Spleen (tissue), 11 donors: ENCODE results near the gene KATNAL1. TPM values are rescaled to one million over a fixed set of nuclear protein-coding genes. Genes with fewer than 3 reads are reported as not detected.
"Not testable (repeated sequence)": the region's sequence is repeated elsewhere in the genome, so short reads cannot be mapped to it uniquely, and the experiment has no call there.

Experiments used
- DNase-seq: peaks from one replicate; pipeline ENCODE4 v3.0.0-alpha.2; 2020
- H3K27ac ChIP-seq, 8 donors: fragments of 200-600 bp; sonication (generic) in 7 of 8; 1 replicate in 4 of 8; 2 replicates in 4 of 8; pipeline versions ENCODE4 v1.5.0 to v1.8.0; 2016 to 2021; ENCODE audit warnings: inconsistent platforms in 4 of 8, mild to moderate bottlenecking in 4 of 8, moderate library complexity in 1 of 8
- H3K27me3 ChIP-seq, 7 donors: fragments of 200-600 bp; sonication (generic) in 6 of 7; replicated peaks in 1 of 7; 1 replicate in 4 of 7; 2 replicates in 3 of 7; pipeline versions ENCODE4 v1.5.0 to v1.8.0; 2016 to 2021; ENCODE audit warnings: inconsistent platforms in 3 of 7, mild to moderate bottlenecking in 1 of 7
- H3K36me3 ChIP-seq, 6 donors: fragments of 200-600 bp; sonication (generic) in 5 of 6; 1 replicate in 4 of 6; 2 replicates in 2 of 6; pipeline versions ENCODE4 v1.5.0 to v1.8.0; 2016 to 2021; ENCODE audit warnings: inconsistent platforms in 2 of 6
- H3K4me1 ChIP-seq, 6 donors: fragments of 200-600 bp; sonication (generic) in 5 of 6; 1 replicate in 3 of 6; 2 replicates in 3 of 6; pipeline versions ENCODE4 v1.5.0 to v1.8.0; 2016 to 2021; ENCODE audit warnings: inconsistent platforms in 3 of 6
- H3K4me3 ChIP-seq, 8 donors: fragments of 200-600 bp; sonication (generic) in 7 of 8; 1 replicate in 4 of 8; 2 replicates in 4 of 8; pipeline versions ENCODE4 v1.5.0 to v1.8.0; 2016 to 2021; ENCODE audit warnings: inconsistent platforms in 4 of 8, mild to moderate bottlenecking in 4 of 8, moderate library complexity in 2 of 8
- H3K9me3 ChIP-seq, 8 donors: fragments of 200-600 bp; sonication (generic) in 7 of 8; 1 replicate in 4 of 8; 2 replicates in 4 of 8; pipeline versions ENCODE4 v1.5.0 to v1.8.0; 2016 to 2021; ENCODE audit warnings: inconsistent platforms in 4 of 8
- POLR2A ChIP-seq, 3 donors: fragments of 450-650 bp; IDR thresholded peaks; one replicate each; pipeline ENCODE4 v1.5.1; 2017; ENCODE audit warnings: antibody characterized with exemption in 3 of 3, mild to moderate bottlenecking in 1 of 3
- POLR2AphosphoS5 ChIP-seq, 3 donors: sonication (generic); formaldehyde crosslinking; IDR thresholded peaks; one replicate each; pipeline ENCODE4 v1.5.1; 2017; ENCODE audit warnings: antibody characterized with exemption in 3 of 3
- WGBS, 5 donors: extraction: QIAGEN DNeasy Blood & Tissue Kit in 3 of 5; methylation state at CpG; one replicate each; pipeline versions ENCODE4 v1.1.5 to v1.1.7; 2013 to 2018; 5-methylcytosine and 5-hydroxymethylcytosine counted together
- intact Hi-C: fragments of 100-400 bp; cut with DNase I; formaldehyde crosslinking; loops from one replicate; pipeline ENCODE4 v1.15.0; 2023; ENCODE audit warnings: low total_unique reads
- polyA plus RNA-seq, 3 donors: library from polyadenylated mRNA; stranded (reverse); fragments of 200-250 nt; gene quantifications; one replicate each; pipeline ENCODE4 v1.2.1, GENCODE V29; 2013
- total RNA-seq, 7 donors: library from RNA; depleted of rRNA in 3 of 7; stranded (reverse); fragments of >200 nt in 3 of 7; fragmentation: NEBNext Ultra II Directional in 4 of 7; extraction: Animal tissue kit (Norgen Biotek cat#: 25700) in 4 of 7; gene quantifications; one replicate each; pipeline versions ENCODE4 v1.1.0 to v1.2.1, GENCODE V29; 2016 to 2021
- TF ChIP-seq, protein P1 (sequence below), 11 experiments: fragments of 200-600 bp in 7 of 11; fragments of 450-650 bp in 4 of 11; sonication (generic) in 4 of 11; IDR thresholded peaks in 8 of 11; conservative IDR thresholded peaks in 3 of 11; 1 replicate in 7 of 11; 2 replicates in 4 of 11; pipeline versions ENCODE4 v1.4.0 to v1.8.0; 2016 to 2021; ENCODE audit warnings: antibody characterized with exemption in 11 of 11, inconsistent platforms in 4 of 11, mild to moderate bottlenecking in 1 of 11
- donor health status: healthy with polysubstance abuse.
- donor health status: DM: no; HTN: no; CAD: no; lungs with moderate emphysema.
- donor health status: DM: no; HTN: no; CAD: no.
- donor health status: Bipolar disorder and iron deficiency.
- donor health status: healthy.
- donor health status: DM: no; HTN: no; CAD: no.
- donor health status: DM: yes; HTN: yes; CAD: no.

The KATNAL1 gene
- total and polyA plus RNA-seq, 10 donors: 0.78 to 17.6 (median 9.5) TPM

DNA sequence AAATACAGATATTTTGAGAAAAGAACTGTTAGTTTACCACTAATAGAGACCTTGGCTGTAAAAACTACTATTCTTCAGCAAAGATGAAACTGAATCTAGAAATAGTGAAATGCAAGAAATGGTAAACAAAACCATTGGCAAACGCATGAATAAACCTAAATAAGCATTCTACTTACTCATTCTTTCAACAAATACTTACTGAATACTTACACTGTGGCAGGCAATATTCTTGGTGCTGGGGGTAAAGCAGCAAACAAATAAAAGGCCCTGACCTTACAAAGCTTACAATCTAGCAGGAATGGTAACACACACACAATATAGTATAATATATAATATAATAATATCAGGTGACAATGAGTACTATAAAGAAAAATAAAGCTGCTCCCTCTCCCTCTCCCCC is 38.7 kb downstream of the KATNAL1 start:
- no peak for TF ChIP-seq POLR2A (IDR thresholded peaks at IDR 0.05)
- no peak for TF ChIP-seq POLR2AphosphoS5 (IDR thresholded peaks at IDR 0.05)
- TF ChIP-seq, protein P1, sequence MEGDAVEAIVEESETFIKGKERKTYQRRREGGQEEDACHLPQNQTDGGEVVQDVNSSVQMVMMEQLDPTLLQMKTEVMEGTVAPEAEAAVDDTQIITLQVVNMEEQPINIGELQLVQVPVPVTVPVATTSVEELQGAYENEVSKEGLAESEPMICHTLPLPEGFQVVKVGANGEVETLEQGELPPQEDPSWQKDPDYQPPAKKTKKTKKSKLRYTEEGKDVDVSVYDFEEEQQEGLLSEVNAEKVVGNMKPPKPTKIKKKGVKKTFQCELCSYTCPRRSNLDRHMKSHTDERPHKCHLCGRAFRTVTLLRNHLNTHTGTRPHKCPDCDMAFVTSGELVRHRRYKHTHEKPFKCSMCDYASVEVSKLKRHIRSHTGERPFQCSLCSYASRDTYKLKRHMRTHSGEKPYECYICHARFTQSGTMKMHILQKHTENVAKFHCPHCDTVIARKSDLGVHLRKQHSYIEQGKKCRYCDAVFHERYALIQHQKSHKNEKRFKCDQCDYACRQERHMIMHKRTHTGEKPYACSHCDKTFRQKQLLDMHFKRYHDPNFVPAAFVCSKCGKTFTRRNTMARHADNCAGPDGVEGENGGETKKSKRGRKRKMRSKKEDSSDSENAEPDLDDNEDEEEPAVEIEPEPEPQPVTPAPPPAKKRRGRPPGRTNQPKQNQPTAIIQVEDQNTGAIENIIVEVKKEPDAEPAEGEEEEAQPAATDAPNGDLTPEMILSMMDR (IDR thresholded peaks at IDR 0.05 in 8 of 11, conservative IDR thresholded peaks at IDR 0.05 in 3 of 11): no peak
- intact Hi-C loops: no loop called here
- 65 to 79% (median 74%) methylated on average over 1 of the region's 1 CpG for WGBS, 5 donors

DNA sequence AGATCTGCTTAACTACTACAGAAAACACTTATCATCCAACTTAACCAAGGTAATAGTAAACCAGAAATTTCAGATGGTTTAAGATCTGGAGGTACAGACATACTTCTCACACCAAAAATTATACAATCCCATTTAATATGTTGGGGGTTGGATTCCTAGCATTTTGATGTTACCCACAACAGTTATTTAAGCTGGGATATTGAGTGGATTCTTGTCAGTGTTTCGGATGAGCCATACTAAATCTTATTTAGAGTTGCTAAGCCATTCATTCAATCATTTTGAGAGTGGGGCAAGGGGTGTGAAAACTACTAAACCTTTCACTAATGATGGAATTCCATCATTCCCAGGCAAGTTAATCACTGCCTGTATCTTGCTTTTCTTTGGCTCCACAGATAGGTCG is 40.6 kb downstream of the KATNAL1 start:
- TF ChIP-seq POLR2A (IDR thresholded peaks at IDR 0.05): no peak
- no peak for TF ChIP-seq POLR2AphosphoS5 (IDR thresholded peaks at IDR 0.05)
- TF ChIP-seq, protein P1 (IDR thresholded peaks at IDR 0.05 in 8 of 11, conservative IDR thresholded peaks at IDR 0.05 in 3 of 11): no peak
- 76 to 93% (median 90%) methylated on average over 2 of the region's 2 CpGs for WGBS, 5 donors

More for the DNA sequence above, 38.7 kb downstream of the KATNAL1 start:
- Histone ChIP-seq H3K27ac (no peak overlapping the region), H3K4me1 (no peaks in the 10 kb centered on the region), H3K9me3 (no peaks in the 10 kb centered on the region), H3K27me3 (no peaks in the 10 kb centered on the region), H3K36me3 (no peaks in the 10 kb centered on the region), H3K4me3 (no peak overlapping the region)
- DNase-seq: no peak

DNA sequence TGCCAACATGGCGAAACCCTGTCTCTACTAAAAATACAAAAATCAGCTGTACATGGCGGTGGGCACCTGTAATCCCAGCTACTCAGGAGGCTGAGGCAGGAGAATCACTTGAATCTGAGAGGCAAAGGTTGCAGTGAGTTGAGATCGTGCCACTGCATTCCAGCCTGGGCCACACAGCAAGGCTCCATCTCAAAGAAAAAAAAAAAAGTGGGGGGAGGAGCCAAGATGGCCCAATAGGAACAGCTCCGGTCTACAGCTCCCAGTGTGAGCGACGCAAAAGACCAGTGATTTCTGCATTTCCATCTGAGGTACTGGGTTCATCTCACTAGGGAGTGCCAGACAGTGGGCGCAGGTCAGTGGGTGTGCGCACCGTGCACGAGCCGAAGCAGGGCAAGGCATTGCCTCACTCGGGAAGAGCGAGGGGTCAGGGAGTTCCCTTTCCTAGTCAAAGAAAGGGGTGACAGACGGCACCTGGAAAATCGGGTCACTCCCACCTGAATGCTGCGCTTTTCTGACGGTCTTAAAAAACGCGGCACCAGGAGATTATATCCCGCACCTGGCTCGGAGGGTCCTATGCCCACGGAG is 48.1 kb downstream of the KATNAL1 start:
- intact Hi-C loops: not testable (repeated sequence)
- WGBS, 5 donors: 95 to 98% (median 96%) methylated on average over 20 to 22 of the region's 22 CpGs

More for the DNA sequence above, 40.6 kb downstream of the KATNAL1 start:
- no peak overlapping the region for H3K27ac ChIP-seq
- no peaks in the 10 kb centered on the region for H3K27me3 ChIP-seq
- intact Hi-C loops: no loop called here
- no peaks in the 10 kb centered on the region for H3K36me3 ChIP-seq
- no peaks in the 10 kb centered on the region for H3K4me1 ChIP-seq
- DNase-seq: no peak
- no peaks in the 10 kb centered on the region for H3K9me3 ChIP-seq
- no peak overlapping the region for H3K4me3 ChIP-seq

DNA sequence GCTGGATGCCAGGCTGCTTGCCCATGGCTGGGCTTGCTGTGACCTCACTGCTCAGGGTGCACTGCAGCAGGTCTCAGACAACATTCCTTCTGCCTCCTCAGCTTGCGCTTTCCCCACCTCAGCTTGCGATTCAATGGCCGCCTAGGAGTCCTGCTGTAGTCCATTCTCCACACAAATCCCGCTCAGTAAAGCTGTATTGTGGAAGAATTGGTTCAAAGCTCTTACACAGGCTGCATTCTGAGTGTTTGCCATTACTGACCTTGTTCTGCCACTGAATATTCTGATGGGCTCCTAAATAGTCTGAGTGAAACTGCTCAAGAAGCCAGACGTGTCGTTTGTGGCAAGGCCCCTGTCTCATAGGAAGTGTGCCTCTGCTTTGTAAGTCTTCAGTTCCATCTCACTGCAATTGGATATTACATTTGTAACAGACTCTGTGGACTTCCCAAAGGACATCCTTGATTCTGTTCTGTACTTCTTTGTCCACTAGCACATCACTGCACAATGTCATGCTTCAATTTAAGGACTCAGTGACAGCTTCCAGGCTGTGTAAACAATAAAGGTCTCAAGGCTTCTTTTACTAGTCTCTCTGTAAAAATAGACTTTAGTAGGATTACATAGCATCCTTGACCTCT is 49.8 kb downstream of the KATNAL1 start:
- no peaks in the 10 kb centered on the region for H3K27me3 ChIP-seq
- H3K4me1 ChIP-seq: peaks cover 0 to 10% (median 0%) of the 10 kb centered on the region in 6 donors
- peaks cover 0 to 17% (median 0%) of the 10 kb centered on the region in 6 donors for H3K36me3 ChIP-seq
- no peaks in the 10 kb centered on the region for H3K9me3 ChIP-seq
- H3K4me3 ChIP-seq: no peak overlapping the region
- WGBS, 5 donors: 73 to 85% (median 78%) methylated on average over 6 of the region's 6 CpGs
- no peak for TF ChIP-seq POLR2A (IDR thresholded peaks at IDR 0.05)
- no peak for TF ChIP-seq POLR2AphosphoS5 (IDR thresholded peaks at IDR 0.05)
- TF ChIP-seq, protein P1 (IDR thresholded peaks at IDR 0.05 in 8 of 11, conservative IDR thresholded peaks at IDR 0.05 in 3 of 11): no peak
- H3K27ac ChIP-seq: no peak overlapping the region
- intact Hi-C loops: no loop called here
- no peak for DNase-seq

More for the DNA sequence above, 48.1 kb downstream of the KATNAL1 start:
- not testable (repeated sequence) for DNase-seq, H3K27ac ChIP-seq, H3K4me3 ChIP-seq, H3K27me3 ChIP-seq, H3K9me3 ChIP-seq, H3K4me1 ChIP-seq
- H3K36me3 ChIP-seq: peaks cover 0 to 10% (median 0%) of the 10 kb centered on the region in 6 donors
